ENCODE data around the gene GPR176.
"Not testable (repeated sequence)": the region's sequence is repeated elsewhere in the genome, so short reads cannot be mapped to it uniquely, and the experiment has no call there.

Gene GPR176

DNA sequence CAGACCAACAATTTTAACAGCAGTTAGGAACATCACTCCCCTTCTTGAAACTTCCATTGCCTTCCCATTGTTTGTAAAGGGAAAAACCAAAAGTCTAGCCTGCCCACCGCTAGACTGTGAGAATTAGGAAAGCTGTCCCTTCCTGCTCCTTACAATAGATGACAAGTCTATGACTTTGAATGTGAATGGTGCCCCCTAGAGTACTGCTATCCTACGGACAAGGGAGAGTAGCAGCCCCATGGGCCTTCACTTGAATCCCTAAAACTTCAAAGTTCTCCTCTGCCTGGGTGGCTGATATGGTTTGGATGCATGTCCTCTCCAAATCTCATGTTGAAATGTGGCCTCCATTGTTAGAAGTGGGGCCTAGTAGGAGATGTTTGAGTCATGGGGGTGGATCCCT is 96.4 kb downstream of the GPR176 start:
- TF ChIP-seq CTCF (IDR thresholded peaks at IDR 0.05; ENCODE audit: insufficient read depth, low read length, poor library complexity, severe bottlenecking), result no peak
- DNase-seq (ENCODE audit: extremely low read depth, insufficient read length), result no peak
- Histone ChIP-seq H3K4me3 (replicated peaks; ENCODE audit: low read depth, low read length) (no peak overlapping the region), H3K36me3 (ENCODE audit: control insufficient read depth, insufficient read depth, low read length) (no peaks in the 10 kb centered on the region), H3K27me3 (replicated peaks; ENCODE audit: control insufficient read depth, insufficient read depth, low read length) (no peaks in the 10 kb centered on the region)

DNA sequence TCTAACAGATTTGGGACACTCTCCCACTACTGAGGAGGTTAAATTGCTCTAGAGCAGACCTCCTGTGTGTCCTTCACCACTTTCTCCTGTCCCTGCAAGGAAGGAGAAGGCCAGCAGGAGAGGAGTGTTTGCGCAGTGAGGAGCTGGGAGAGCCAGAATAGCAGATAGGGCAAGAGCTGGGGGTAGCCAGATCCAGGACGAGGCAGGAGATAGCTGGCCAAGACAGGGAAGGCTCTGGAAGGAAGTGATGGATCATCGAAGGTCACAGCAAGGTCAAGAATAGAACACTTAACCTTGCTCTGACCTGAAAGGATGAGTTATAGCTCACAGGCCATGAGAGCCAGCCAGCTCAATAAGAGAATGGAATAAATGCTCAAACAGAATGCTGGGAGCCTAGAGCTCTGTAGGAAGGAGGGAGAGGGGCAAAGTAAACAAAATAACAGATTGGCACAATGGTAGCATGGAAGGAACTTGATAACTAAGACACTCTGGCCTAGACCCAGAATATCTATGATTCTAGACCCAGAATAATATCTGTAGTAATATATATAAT is 99.9 kb downstream of the GPR176 start:
- TF ChIP-seq CTCF (IDR thresholded peaks at IDR 0.05; ENCODE audit: insufficient read depth, low read length, poor library complexity, severe bottlenecking), result no peak
- Histone ChIP-seq H3K27me3 (replicated peaks; ENCODE audit: control insufficient read depth, insufficient read depth, low read length) (no peaks in the 10 kb centered on the region), H3K4me3 (replicated peaks; ENCODE audit: low read depth, low read length) (no peak overlapping the region), H3K36me3 (ENCODE audit: control insufficient read depth, insufficient read depth, low read length) (no peaks in the 10 kb centered on the region)
- DNase-seq (ENCODE audit: extremely low read depth, insufficient read length), result no peak

DNA sequence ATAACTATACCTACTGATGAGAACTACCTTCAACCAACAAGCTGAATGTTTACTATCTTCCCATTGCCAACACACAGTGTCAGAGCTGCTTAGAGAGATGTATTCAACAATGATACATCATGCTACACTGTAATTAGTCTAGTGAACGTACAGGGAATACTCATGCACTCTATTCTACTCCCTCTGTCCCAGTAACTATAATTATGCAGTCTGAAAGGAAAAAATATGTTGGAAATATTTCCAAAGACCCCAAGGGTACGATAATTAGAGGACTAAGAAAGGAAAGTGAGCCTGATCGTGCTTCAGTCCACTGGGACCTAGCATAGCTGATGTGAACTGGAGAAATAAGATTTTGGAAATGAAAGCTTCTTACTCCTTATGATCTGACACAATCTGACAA is 100.5 kb downstream of the GPR176 start:
- H3K27me3 ChIP-seq (replicated peaks; ENCODE audit: control insufficient read depth, insufficient read depth, low read length), result no peaks in the 10 kb centered on the region
- no peak for TF ChIP-seq CTCF (IDR thresholded peaks at IDR 0.05; ENCODE audit: insufficient read depth, low read length, poor library complexity, severe bottlenecking)
- H3K4me3 ChIP-seq (replicated peaks; ENCODE audit: low read depth, low read length), result no peak overlapping the region
- no peak for DNase-seq (ENCODE audit: extremely low read depth, insufficient read length)
- no peaks in the 10 kb centered on the region for H3K36me3 ChIP-seq (ENCODE audit: control insufficient read depth, insufficient read depth, low read length)

- H3K4me3 ChIP-seq (replicated peaks; ENCODE audit: low read depth, low read length), result no peak overlapping the region
- H3K36me3 ChIP-seq (ENCODE audit: control insufficient read depth, insufficient read depth, low read length), result no peaks in the 10 kb centered on the region
- DNase-seq (ENCODE audit: extremely low read depth, insufficient read length), result no peak
- TF ChIP-seq CTCF (IDR thresholded peaks at IDR 0.05; ENCODE audit: insufficient read depth, low read length, poor library complexity, severe bottlenecking), result no peak
- H3K27me3 ChIP-seq (replicated peaks; ENCODE audit: control insufficient read depth, insufficient read depth, low read length), result no peaks in the 10 kb centered on the region
Measured at GRCh38 chr15:39817892-39818291, 102.2 kb downstream of the GPR176 start.

- Histone ChIP-seq H3K36me3 (ENCODE audit: control insufficient read depth, insufficient read depth, low read length) (no peaks in the 10 kb centered on the region), H3K27me3 (replicated peaks; ENCODE audit: control insufficient read depth, insufficient read depth, low read length) (no peaks in the 10 kb centered on the region), H3K4me3 (replicated peaks; ENCODE audit: low read depth, low read length) (no peak overlapping the region)
- TF ChIP-seq CTCF (IDR thresholded peaks at IDR 0.05; ENCODE audit: insufficient read depth, low read length, poor library complexity, severe bottlenecking), result no peak
- DNase-seq (ENCODE audit: extremely low read depth, insufficient read length), result no peak
Measured at GRCh38 chr15:39814489-39814888, 105.6 kb downstream of the GPR176 start.

DNA sequence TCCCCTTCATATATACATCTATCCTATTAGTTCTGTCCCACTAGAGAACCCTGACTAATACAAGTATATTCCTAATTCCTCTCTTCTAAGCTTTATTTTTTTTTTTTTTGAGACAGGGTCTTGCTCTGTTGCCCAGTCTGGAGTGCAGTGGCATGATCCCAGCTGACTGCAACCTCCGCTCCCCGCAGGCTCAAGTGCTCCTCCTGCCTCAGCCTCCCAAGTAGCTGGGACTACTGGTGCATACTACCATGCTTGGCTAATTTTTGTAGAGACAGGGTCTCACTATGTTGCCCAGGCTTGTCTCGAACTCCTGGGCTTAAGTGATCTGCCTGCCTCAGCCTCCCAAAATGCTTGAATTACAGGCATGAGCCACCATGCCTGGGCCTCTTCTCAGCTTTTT is 107.4 kb downstream of the GPR176 start:
- not testable (repeated sequence) for H3K4me3 ChIP-seq (replicated peaks; ENCODE audit: low read depth, low read length); DNase-seq (ENCODE audit: extremely low read depth, insufficient read length); H3K36me3 ChIP-seq (ENCODE audit: control insufficient read depth, insufficient read depth, low read length); H3K27me3 ChIP-seq (replicated peaks; ENCODE audit: control insufficient read depth, insufficient read depth, low read length)

Measured in GM06990 (cell line).